ENCODE measurements around the gene NDOR1. TPM values are rescaled to one million over a fixed set of nuclear protein-coding genes. Genes with fewer than 3 reads are reported as not detected.
A peak's percentile ranks its signal among the peaks of the same experiment; 100 is the strongest.

NDOR1 gene
- total RNA-seq, 3 donors from 2014 or later: 45.2 to 53.7 (median 50.5) TPM

GRCh38 chr9:137230705-137231371 lies 25.3 kb downstream of the NDOR1 start, which contains the start of gene SLC34A3:
Gene SLC34A3 (plus strand): TSS chr9:137230901. CDS start chr9:137231703, 802 bp downstream.
- Mint-ChIP-seq H3K4me1 (ENCODE audit: low read depth) (peaks cover 3% of the 10 kb centered on the region), H3K4me3 (no peak within 1 kb of the TSS), H3K9me3 (no peaks in the 10 kb centered on the region), H3K27me3 (ENCODE audit: low read depth) (peaks cover 10% of the 10 kb centered on the region), H3K36me3 (ENCODE audit: insufficient read depth) (no peaks in the 10 kb centered on the region)
- DNase-seq (no peak), ATAC-seq (no peak)

- H3K9me3 Mint-ChIP-seq: no peaks in the 10 kb centered on the region
- no peak for DNase-seq
- H3K4me3 Mint-ChIP-seq: no peak overlapping the region
These were observed 26.0 kb downstream of the NDOR1 start for GRCh38 chr9:137231372-137232039.

GRCh38 chr9:137232101-137232500 lies 26.6 kb downstream of the NDOR1 start:
- Mint-ChIP-seq H3K4me1 (ENCODE audit: low read depth) (peaks cover 3% of the 10 kb centered on the region), H3K36me3 (ENCODE audit: insufficient read depth) (no peaks in the 10 kb centered on the region), H3K27me3 (ENCODE audit: low read depth) (peaks cover 10% of the 10 kb centered on the region), H3K4me3 (no peak overlapping the region), H3K9me3 (no peaks in the 10 kb centered on the region)
- DNase-seq: no peak
- no peak for ATAC-seq

More at GRCh38 chr9:137231372-137232039, 26.0 kb downstream of the NDOR1 start:
- ATAC-seq: no peak
- Mint-ChIP-seq H3K4me1 (ENCODE audit: low read depth) (peaks cover 3% of the 10 kb centered on the region), H3K36me3 (ENCODE audit: insufficient read depth) (no peaks in the 10 kb centered on the region), H3K27me3 (ENCODE audit: low read depth) (peaks cover 10% of the 10 kb centered on the region)

- Mint-ChIP-seq H3K36me3 (ENCODE audit: insufficient read depth) (no peaks in the 10 kb centered on the region), H3K27me3 (ENCODE audit: low read depth) (peaks cover 9% of the 10 kb centered on the region), H3K4me3 (no peak overlapping the region), H3K9me3 (no peaks in the 10 kb centered on the region), H3K4me1 (ENCODE audit: low read depth) (peaks cover 2% of the 10 kb centered on the region)
- DNase-seq (no peak), ATAC-seq (no peak)
These were observed 27.0 kb downstream of the NDOR1 start for GRCh38 chr9:137232510-137232909.

GRCh38 chr9:137233143-137233980 lies 27.9 kb downstream of the NDOR1 start:
- no peak overlapping the region for H3K4me3 Mint-ChIP-seq
- DNase-seq: no peak
- no peak for ATAC-seq
- no peaks in the 10 kb centered on the region for H3K9me3 Mint-ChIP-seq
- H3K4me1 Mint-ChIP-seq (ENCODE audit: low read depth): peaks cover 2% of the 10 kb centered on the region
- H3K36me3 Mint-ChIP-seq (ENCODE audit: insufficient read depth): no peaks in the 10 kb centered on the region
- H3K27me3 Mint-ChIP-seq (ENCODE audit: low read depth): peaks cover 7% of the 10 kb centered on the region

- no peak overlapping the region for H3K4me3 Mint-ChIP-seq
- DNase-seq (no peak), ATAC-seq (no peak)
- peaks cover 4% of the 10 kb centered on the region for H3K27me3 Mint-ChIP-seq (ENCODE audit: low read depth)
- no peaks in the 10 kb centered on the region for H3K36me3 Mint-ChIP-seq (ENCODE audit: insufficient read depth)
- no peaks in the 10 kb centered on the region for H3K9me3 Mint-ChIP-seq
- peaks cover 8% of the 10 kb centered on the region for H3K4me1 Mint-ChIP-seq (ENCODE audit: low read depth)
These were observed 28.7 kb downstream of the NDOR1 start for GRCh38 chr9:137234055-137234697.

GRCh38 chr9:137234758-137235423 lies 29.4 kb downstream of the NDOR1 start:
- H3K4me3 Mint-ChIP-seq: no peak overlapping the region
- peaks cover 13% of the 10 kb centered on the region for H3K4me1 Mint-ChIP-seq (ENCODE audit: low read depth)
- no peak for ATAC-seq
- H3K36me3 Mint-ChIP-seq (ENCODE audit: insufficient read depth): no peaks in the 10 kb centered on the region
- H3K27me3 Mint-ChIP-seq (ENCODE audit: low read depth): peaks cover 4% of the 10 kb centered on the region
- DNase-seq: no peak
- no peaks in the 10 kb centered on the region for H3K9me3 Mint-ChIP-seq

- H3K27me3 Mint-ChIP-seq (ENCODE audit: low read depth): peaks cover 4% of the 10 kb centered on the region
- H3K9me3 Mint-ChIP-seq: no peaks in the 10 kb centered on the region
- ATAC-seq (no peak), DNase-seq (no peak)
- H3K36me3 Mint-ChIP-seq (ENCODE audit: insufficient read depth): no peaks in the 10 kb centered on the region
- H3K4me1 Mint-ChIP-seq (ENCODE audit: low read depth): peaks cover 13% of the 10 kb centered on the region
- no peak overlapping the region for H3K4me3 Mint-ChIP-seq
These were observed 30.1 kb downstream of the NDOR1 start for GRCh38 chr9:137235424-137236237.

GRCh38 chr9:137236238-137236935 lies 30.9 kb downstream of the NDOR1 start:
- peak; percentile 26 to 32 for ATAC-seq
- DNase-seq: peak; percentile 93
- Mint-ChIP-seq H3K27me3 (ENCODE audit: low read depth) (peaks cover 4% of the 10 kb centered on the region), H3K4me1 (ENCODE audit: low read depth) (peaks cover 13% of the 10 kb centered on the region), H3K9me3 (no peaks in the 10 kb centered on the region), H3K4me3 (no peak overlapping the region), H3K36me3 (ENCODE audit: insufficient read depth) (no peaks in the 10 kb centered on the region)

- Mint-ChIP-seq H3K4me1 (ENCODE audit: low read depth) (peaks cover 13% of the 10 kb centered on the region), H3K36me3 (ENCODE audit: insufficient read depth) (no peaks in the 10 kb centered on the region), H3K4me3 (no peak overlapping the region), H3K27me3 (ENCODE audit: low read depth) (peaks cover 2% of the 10 kb centered on the region), H3K9me3 (no peaks in the 10 kb centered on the region)
- ATAC-seq (no peak), DNase-seq (no peak)
These were observed 31.5 kb downstream of the NDOR1 start for GRCh38 chr9:137236936-137237421.

- Mint-ChIP-seq H3K36me3 (ENCODE audit: insufficient read depth) (peaks cover 9% of the 10 kb centered on the region), H3K4me1 (ENCODE audit: low read depth) (peaks cover 23% of the 10 kb centered on the region), H3K4me3 (no peak overlapping the region), H3K9me3 (no peaks in the 10 kb centered on the region), H3K27me3 (ENCODE audit: low read depth) (peaks cover 2% of the 10 kb centered on the region)
- DNase-seq (no peak), ATAC-seq (no peak)
These were observed 32.5 kb downstream of the NDOR1 start for GRCh38 chr9:137237759-137238726.
